Measurements from ENCODE around the gene KIF3B. TPM values are rescaled to one million over a fixed set of nuclear protein-coding genes. Genes with fewer than 3 reads are reported as not detected.
"Not testable (repeated sequence)": the region's sequence is repeated elsewhere in the genome, so short reads cannot be mapped to it uniquely, and the experiment has no call there.

KIF3B gene
- total RNA-seq, 8 experiments from 2014 or later = 24.8 to 64.7 (median 28.9) TPM

DNA sequence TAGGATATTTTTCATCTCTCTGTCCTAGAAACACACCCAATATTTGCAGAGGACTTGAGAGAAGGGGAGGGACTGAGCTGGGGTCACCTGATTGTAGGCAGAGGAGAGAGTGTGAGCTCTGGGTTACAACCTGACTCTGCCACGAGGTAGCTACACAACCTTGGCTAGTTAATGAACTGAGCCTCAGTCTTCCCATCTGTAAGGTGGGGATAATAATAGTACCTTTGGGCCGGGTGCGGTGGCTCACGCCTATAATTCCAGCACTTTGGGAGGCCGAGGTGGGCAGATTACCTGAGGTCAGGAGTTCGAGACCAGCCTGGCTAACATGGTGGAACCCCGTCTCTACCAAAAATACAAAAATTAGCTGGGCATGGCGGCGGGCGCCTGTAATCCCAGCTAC lies 16.5 kb upstream of the KIF3B start:
- not testable (repeated sequence) for ATAC-seq (replicated peaks in 6 of 8)
- 49 to 100% (median 76%) methylated on average over 2 to 4 of the region's 10 CpGs; no CpG with 5 or more reads in 6 of the 10 experiments for WGBS, 10 experiments

DNA sequence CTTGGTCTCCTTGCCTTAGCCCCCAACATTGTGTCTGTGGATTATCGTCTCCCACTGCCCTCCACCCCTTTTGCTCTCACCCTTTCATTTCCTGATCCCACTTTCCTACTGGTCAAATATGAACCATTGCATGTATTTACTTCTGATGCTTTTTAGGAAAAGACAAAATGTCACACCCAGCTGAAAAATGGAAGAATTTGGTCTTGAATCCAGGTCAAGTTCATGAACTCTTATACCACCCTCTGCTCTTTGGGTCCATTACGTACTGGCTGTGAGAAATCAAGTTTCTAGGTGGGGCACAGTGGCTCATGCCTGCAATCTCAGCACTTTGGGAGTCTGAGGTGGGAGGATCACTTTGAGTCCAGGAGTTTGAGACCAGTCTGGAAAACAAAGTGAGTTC lies 15.8 kb upstream of the KIF3B start:
- Histone ChIP-seq H3K27ac (no peak overlapping the region), H3K4me1 (replicated peaks in 1 of 2) (no peaks in the 10 kb centered on the region), H3K4me3 (no peak overlapping the region)
- in situ Hi-C loops (cut with MboI; ENCODE audit: low pct_unique_long_range_greater_than_20kb in 2 of 9, low sequenced_read_pairs in 9 of 9, unreplicated experiment in 9 of 9) = no loop called here
- ATAC-seq (replicated peaks in 6 of 8) = no peak
- WGBS, 10 experiments = 13 to 88% (median 55%) methylated on average over 1 to 2 of the region's 2 CpGs; no CpG with 5 or more reads in 4 of the 10 experiments

More for the DNA sequence above, 16.5 kb upstream of the KIF3B start:
- H3K4me3 ChIP-seq; H3K4me1 ChIP-seq (replicated peaks in 1 of 2); H3K27ac ChIP-seq; in situ Hi-C loops (cut with MboI; ENCODE audit: low pct_unique_long_range_greater_than_20kb in 2 of 9, low sequenced_read_pairs in 9 of 9, unreplicated experiment in 9 of 9): not testable (repeated sequence)

DNA sequence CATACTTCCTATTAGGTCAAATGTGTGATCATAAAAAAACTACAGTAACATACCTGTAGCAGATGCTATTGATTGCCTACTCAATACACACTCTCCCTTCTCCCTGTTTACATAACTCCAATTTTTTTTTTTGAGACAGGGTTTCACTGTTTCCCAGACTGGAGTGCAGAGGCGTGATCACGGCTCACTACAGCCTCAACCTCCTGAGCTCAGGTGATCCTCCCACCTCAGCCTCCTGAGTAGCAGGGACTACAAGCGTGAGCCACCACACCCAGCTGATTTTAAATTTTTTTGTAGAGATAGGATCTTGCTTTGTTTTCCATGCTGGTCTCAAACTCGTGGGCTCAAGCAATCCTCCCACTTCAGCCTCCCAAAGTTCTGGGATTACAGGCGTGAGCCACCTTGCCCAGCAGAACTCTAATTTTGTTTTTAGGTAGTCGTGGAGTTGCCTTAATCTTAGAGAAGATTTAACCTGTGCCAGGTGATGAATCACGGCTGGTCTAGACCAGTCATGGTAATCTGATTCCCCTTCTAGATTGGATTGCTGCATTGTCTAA lies 14.0 kb upstream of the KIF3B start:
- in situ Hi-C loops (cut with MboI; ENCODE audit: low pct_unique_long_range_greater_than_20kb in 2 of 9, low sequenced_read_pairs in 9 of 9, unreplicated experiment in 9 of 9) = no loop called here
- H3K4me3 ChIP-seq = no peak overlapping the region
- WGBS, 10 experiments = 20 to 100% (median 79%) methylated on average over 1 to 7 of the region's 7 CpGs
- no peak overlapping the region for H3K27ac ChIP-seq
- no peaks in the 10 kb centered on the region for H3K4me1 ChIP-seq (replicated peaks in 1 of 2)
- ATAC-seq (replicated peaks in 6 of 8) = no peak

DNA sequence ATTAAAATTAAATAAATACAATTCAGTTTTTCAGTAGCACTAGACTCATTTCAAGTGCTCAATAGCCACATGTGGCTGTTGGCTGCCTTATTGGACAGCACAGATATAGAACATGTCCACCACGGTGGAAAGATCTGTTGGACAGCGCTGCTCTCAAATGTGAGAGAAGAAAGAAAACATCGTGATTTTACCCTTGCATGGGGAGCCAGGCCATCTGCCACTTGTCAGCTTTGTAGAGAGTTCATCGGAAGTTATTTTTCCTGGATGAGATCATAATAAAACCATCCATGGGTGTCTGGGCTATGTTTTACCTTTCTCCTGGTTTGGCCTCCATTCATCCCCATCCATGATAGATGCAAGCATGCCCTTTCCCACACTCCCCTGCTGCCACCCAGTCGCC lies 5.8 kb upstream of the KIF3B start:
- H3K27ac ChIP-seq = no peak overlapping the region
- 20 to 82% (median 72%) methylated on average over 1 to 4 of the region's 5 CpGs; no CpG with 5 or more reads in 2 of the 10 experiments for WGBS, 10 experiments
- in situ Hi-C loops (cut with MboI; ENCODE audit: low pct_unique_long_range_greater_than_20kb in 2 of 9, low sequenced_read_pairs in 9 of 9, unreplicated experiment in 9 of 9) = no loop called here
- H3K4me1 ChIP-seq (replicated peaks in 1 of 2) = no peaks in the 10 kb centered on the region
- no peak for ATAC-seq (replicated peaks in 6 of 8)
- H3K4me3 ChIP-seq = no peak overlapping the region

DNA sequence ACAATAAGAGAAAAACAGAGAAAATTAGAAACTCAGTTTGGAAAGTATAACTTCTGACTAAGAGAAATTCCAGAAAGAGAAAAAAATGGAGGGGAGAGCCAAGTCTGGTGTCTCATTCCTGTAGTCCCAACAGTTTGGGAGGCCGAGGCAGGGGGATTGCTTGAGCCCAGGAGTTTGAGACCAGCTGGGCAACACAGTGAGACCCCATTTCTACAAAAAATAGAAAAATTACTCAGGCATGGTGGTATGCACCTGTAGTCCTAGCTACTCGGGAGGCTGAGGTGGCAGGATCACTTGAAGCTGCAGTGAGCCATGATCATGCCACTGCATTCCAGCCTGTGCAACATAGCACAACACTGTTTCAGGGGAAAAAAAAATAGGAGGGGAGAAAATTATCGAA lies 3.1 kb upstream of the KIF3B start:
- peaks cover 6 to 10% of the 10 kb centered on the region in 2 donors for H3K4me1 ChIP-seq (replicated peaks in 1 of 2)
- H3K4me3 ChIP-seq = no peak overlapping the region
- H3K27ac ChIP-seq = no peak overlapping the region
- WGBS, 10 experiments = 29 to 80% (median 63%) methylated on average over 1 to 3 of the region's 3 CpGs
- no peak for ATAC-seq (replicated peaks in 6 of 8)
- in situ Hi-C loops (cut with MboI; ENCODE audit: low pct_unique_long_range_greater_than_20kb in 2 of 9, low sequenced_read_pairs in 9 of 9, unreplicated experiment in 9 of 9) = no loop called here

DNA sequence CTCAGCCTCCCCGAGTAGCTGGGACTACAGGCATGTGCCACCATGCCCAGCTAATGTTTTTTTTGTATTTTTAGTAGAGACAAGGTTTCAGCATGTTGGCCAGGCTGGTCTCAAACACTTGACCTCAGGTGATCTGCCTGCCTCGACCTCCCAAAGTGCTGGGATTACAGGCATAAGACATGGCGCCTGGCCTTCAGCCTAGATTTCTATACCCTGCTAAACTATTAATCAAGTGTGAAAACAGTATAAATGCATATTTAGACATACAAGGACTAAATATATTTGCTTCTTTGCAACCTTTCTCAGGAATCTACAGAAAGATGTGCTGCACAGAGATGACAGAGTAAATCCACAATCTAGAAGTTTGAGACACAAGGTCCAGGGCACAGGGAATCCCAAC lies 2.3 kb upstream of the KIF3B start:
- H3K4me1 ChIP-seq (replicated peaks in 1 of 2); ATAC-seq (replicated peaks in 6 of 8); H3K27ac ChIP-seq; H3K4me3 ChIP-seq; in situ Hi-C loops (cut with MboI; ENCODE audit: low pct_unique_long_range_greater_than_20kb in 2 of 9, low sequenced_read_pairs in 9 of 9, unreplicated experiment in 9 of 9): not testable (repeated sequence)
- WGBS, 10 experiments = 30 to 100% (median 74%) methylated on average over 1 to 3 of the region's 3 CpGs; no CpG with 5 or more reads in 4 of the 10 experiments

DNA sequence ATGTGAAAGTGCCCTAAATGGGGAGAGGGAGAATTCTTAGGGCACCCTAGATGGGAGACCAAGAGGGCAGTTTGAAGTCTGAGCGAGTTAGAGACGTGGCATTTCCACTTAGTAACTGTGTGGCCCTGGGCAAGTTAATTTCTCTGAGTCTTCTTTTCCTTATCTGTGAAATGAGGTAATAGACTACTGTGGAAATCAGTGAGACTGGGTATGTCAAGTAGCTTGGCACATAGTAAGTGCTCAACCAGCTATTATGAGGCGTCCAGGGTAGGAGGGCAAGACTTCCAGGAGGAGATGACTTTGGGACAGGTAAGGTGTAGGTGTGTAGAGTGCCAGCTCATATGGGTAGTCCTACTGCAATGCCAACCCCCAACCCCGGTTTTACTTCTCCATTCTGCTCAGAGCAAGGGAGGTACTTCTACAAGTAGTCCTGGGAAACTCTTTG lies 770 bp downstream of the KIF3B start:
- ATAC-seq (replicated peaks in 6 of 8) = no peak
- WGBS, 10 experiments = 20 to 100% (median 58%) methylated on average over 1 to 2 of the region's 4 CpGs; no CpG with 5 or more reads in 2 of the 10 experiments
- H3K27ac ChIP-seq = no peak overlapping the region

DNA sequence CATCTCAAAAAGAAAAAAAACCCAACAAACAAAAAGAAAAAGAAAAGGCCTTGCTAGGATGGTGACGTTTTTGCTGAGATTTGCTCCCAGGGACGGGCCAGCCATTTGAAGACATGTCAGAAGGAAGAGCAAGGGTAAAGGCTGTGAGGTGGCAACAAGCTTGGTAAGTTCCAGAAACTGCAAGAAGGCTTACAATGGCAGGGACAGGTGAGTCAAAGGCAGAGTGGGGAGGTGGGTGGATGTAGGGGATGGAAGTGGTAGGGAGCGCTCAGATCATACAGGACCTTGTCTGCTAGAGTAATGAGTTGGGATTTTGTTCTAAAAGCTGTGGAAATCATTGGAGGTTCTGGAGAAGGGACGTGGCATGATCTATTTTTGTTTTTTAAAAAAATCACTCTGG lies 4.3 kb downstream of the KIF3B start:
- Histone ChIP-seq H3K4me3 (no peak overlapping the region), H3K4me1 (replicated peaks in 1 of 2) (peaks cover 13 to 16% of the 10 kb centered on the region in 2 donors), H3K27ac (no peak overlapping the region)
- in situ Hi-C loops (cut with MboI; ENCODE audit: low pct_unique_long_range_greater_than_20kb in 2 of 9, low sequenced_read_pairs in 9 of 9, unreplicated experiment in 9 of 9) = no loop called here
- 88 to 100% (median 98%) methylated on average over 1 to 4 of the region's 4 CpGs; no CpG with 5 or more reads in 2 of the 10 experiments for WGBS, 10 experiments
- no peak for ATAC-seq (replicated peaks in 6 of 8)

More for the DNA sequence above, 770 bp downstream of the KIF3B start:
- peaks cover 6 to 10% of the 10 kb centered on the region in 2 donors for H3K4me1 ChIP-seq (replicated peaks in 1 of 2)
- in situ Hi-C loops (cut with MboI; ENCODE audit: low pct_unique_long_range_greater_than_20kb in 2 of 9, low sequenced_read_pairs in 9 of 9, unreplicated experiment in 9 of 9) = no loop called here
- peak overlapping the region; percentile 71 to 92 (median 83) for H3K4me3 ChIP-seq

DNA sequence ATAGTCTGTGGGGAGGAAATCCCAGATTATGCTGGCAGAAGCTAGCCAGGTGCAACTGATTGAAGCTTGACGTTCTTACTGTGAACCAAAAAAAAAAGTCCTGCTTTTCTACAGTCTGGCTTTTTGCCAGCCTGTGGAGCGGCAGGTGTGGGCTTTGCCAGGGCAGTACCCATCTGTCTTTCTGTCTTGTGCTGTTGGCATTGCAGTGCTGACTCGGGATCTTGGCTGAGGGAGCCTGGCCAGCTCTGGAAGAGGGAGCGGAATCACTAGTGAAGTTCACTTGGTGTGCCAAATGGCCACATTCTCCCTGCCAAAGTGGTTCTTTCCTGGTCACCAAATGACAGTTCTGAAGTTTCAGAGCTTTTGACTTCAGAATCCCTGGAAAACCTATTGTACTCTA lies 5.0 kb downstream of the KIF3B start:
- in situ Hi-C loops (cut with MboI; ENCODE audit: low pct_unique_long_range_greater_than_20kb in 2 of 9, low sequenced_read_pairs in 9 of 9, unreplicated experiment in 9 of 9) = no loop called here
- ATAC-seq (replicated peaks in 6 of 8) = peak in 1 of 8 experiments; percentile 28
- WGBS, 10 experiments = 40 to 91% (median 80%) methylated on average over 1 to 4 of the region's 4 CpGs; no CpG with 5 or more reads in 1 of the 10 experiments
- Histone ChIP-seq H3K27ac (no peak overlapping the region), H3K4me3 (no peak overlapping the region), H3K4me1 (replicated peaks in 1 of 2) (peaks cover 13% of the 10 kb centered on the region in 2 donors)

DNA sequence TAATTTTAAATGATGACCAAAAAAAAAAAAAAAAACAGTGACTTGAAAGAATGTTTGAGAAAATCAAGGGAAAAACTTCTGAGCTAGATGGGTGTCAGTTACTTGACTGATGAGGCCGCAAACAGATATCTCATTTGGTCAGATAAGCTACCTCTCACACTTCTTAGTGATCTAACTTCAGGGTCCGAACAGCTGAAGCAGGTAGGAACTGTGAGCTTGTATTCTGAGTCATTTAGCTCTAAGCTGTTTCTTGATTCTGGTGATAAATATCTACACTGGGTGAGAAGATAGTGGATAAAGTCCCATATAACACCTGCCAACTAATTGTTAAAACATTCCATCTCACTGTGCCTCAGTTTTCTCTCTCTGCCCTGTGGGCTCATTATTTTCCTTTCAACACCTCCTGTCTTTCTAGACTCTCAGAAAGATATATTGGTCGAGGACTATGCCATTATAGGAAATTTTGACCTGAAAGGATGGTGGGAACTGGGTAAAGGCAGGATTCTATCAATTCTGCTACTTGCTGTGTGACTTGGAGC lies 7.7 kb downstream of the KIF3B start:
- no peak for ATAC-seq (replicated peaks in 6 of 8)

DNA sequence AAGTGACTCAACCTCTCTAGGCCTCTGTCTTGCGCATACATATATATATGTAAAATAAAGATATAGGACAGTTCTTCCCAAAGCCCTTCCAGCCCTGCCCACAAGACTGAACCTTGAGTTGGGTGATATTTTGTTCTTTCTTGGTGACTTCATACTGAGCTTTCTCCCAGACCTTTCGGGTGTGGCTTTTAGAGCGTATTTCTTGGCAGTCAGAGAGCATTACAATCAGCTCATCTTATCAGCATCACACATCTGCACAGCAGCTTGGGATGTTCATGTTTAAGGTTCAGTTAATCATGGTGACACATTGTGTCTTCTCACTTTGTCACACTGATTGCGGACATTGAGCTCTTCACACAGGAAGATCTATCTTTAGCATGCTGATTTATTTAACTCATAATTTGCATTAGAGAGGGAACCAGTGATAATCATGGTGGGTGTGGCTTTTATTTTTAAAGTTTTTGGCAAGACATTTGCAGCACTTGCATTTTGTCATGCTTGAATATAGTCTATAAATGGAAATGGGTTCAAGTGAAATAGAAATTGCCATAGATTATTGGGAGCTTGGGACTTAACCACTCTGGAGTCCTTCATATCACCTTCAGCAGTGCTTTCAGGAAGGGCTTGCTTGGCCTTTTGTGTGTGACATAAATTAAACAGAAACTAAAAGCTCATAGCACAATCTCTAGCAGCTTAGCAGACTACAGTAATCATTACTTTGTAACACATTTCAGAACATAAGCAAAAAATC lies 8.3 kb downstream of the KIF3B start:
- WGBS, 10 experiments = 0 to 100% (median 88%) methylated on average over 1 to 4 of the region's 4 CpGs; no CpG with 5 or more reads in 1 of the 10 experiments
- Histone ChIP-seq H3K4me1 (replicated peaks in 1 of 2) (peaks cover 6 to 7% of the 10 kb centered on the region in 2 donors), H3K4me3 (no peak overlapping the region), H3K27ac (no peak overlapping the region)
- in situ Hi-C loops (cut with MboI; ENCODE audit: low pct_unique_long_range_greater_than_20kb in 2 of 9, low sequenced_read_pairs in 9 of 9, unreplicated experiment in 9 of 9) = no loop called here
- peak in 5 of 8 experiments; percentile 20 to 94 (median 83) for ATAC-seq (replicated peaks in 6 of 8)

More for the DNA sequence above, 7.7 kb downstream of the KIF3B start:
- Histone ChIP-seq H3K4me3 (no peak overlapping the region), H3K4me1 (replicated peaks in 1 of 2) (peaks cover 6 to 7% of the 10 kb centered on the region in 2 donors), H3K27ac (no peak overlapping the region)
- in situ Hi-C loops (cut with MboI; ENCODE audit: low pct_unique_long_range_greater_than_20kb in 2 of 9, low sequenced_read_pairs in 9 of 9, unreplicated experiment in 9 of 9) = no loop called here
- 40 to 100% (median 94%) methylated on average over 1 to 3 of the region's 3 CpGs; no CpG with 5 or more reads in 2 of the 10 experiments for WGBS, 10 experiments

DNA sequence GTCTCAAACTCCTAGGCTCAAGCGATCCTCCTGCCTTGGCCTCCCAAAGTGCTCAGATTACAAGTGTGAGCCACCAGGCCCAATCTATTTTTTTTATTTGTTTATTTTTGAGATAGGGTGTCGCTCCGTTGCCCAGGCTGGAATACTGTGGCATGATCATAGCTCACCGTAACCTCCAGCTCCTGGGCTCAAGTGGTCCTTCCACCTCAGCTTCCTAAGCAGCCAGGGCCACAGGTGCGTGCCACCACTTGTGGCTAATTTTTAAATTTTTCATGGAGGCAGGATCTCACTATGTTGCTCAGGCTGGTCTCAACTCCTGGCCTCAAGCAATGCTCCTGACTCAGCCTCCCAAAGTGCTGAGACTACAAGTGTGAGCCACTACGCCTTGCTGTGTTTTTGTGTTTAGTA lies 9.8 kb downstream of the KIF3B start:
- H3K4me3 ChIP-seq = no peak overlapping the region
- in situ Hi-C loops (cut with MboI; ENCODE audit: low pct_unique_long_range_greater_than_20kb in 2 of 9, low sequenced_read_pairs in 9 of 9, unreplicated experiment in 9 of 9) = no loop called here
- H3K4me1 ChIP-seq (replicated peaks in 1 of 2) = peaks cover 6 to 7% of the 10 kb centered on the region in 2 donors
- H3K27ac ChIP-seq = no peak overlapping the region
- ATAC-seq (replicated peaks in 6 of 8) = no peak
- 91 to 100% (median 97%) methylated on average over 1 to 6 of the region's 6 CpGs for WGBS, 10 experiments

DNA sequence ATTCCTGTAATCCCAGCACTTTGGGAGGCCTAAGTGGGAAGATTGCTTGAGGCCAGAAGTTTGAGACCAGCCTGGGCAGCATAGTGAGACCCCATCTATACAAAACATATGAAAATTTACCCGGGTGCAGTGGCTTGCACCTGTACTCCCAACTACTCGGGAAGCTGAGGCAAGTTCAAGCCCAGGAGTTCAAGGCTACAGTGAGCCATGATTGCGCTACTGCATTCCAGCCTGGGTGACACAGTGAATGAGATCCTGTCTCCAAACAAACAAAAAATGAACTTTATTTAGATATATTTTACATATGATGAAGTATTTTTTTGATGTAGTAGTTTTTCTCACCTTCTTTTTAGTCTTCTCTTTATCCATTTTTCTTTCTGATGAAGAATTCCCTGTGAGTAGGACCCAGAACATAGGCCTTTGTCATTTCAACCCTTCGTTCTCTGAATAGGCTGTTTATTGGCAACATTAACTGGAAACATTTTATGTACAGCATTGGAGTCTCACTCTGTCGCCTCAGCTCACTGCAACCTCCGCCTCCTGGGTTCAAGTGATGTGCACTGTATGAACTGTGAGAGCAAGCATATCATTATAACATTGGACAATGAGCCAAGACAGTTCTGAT lies 10.9 kb downstream of the KIF3B start:
- 75 to 100% (median 93%) methylated on average over 1 to 6 of the region's 6 CpGs; no CpG with 5 or more reads in 2 of the 10 experiments for WGBS, 10 experiments
- in situ Hi-C loops (cut with MboI; ENCODE audit: low pct_unique_long_range_greater_than_20kb in 2 of 9, low sequenced_read_pairs in 9 of 9, unreplicated experiment in 9 of 9) = no loop called here
- ATAC-seq (replicated peaks in 6 of 8) = no peak
- H3K4me1 ChIP-seq (replicated peaks in 1 of 2) = peaks cover 6 to 7% of the 10 kb centered on the region in 2 donors
- H3K4me3 ChIP-seq = no peak overlapping the region
- H3K27ac ChIP-seq = no peak overlapping the region
